MCF 10A (cell line): ENCODE results near the gene HERC4. TPM values are rescaled to one million over a fixed set of nuclear protein-coding genes. Genes with fewer than 3 reads are reported as not detected.

Source experiments
- BruUV-seq: library from RNA; stranded (reverse); fragments of 400-500 nt; replicated peaks from 2 replicates; lab custom pipeline; 2021; lab: Mats Ljungman, UMichigan
- CTCF ChIA-PET: fragments of 300-600 bp; sonication (Branson Sonifier 250); formaldehyde crosslinking; extraction: SDS; loops from one replicate; lab custom pipeline; 2021; ENCODE audit warnings: antibody characterized with exemption, inconsistent platforms; lab: Yijun Ruan, JAX
- POLR2A ChIA-PET: fragments of 300-600, 350-650 bp; sonication (Branson Sonifier 250); formaldehyde crosslinking; extraction: SDS; loops from one replicate; lab custom pipeline; 2020; ENCODE audit warnings: antibody characterized with exemption, inconsistent platforms; lab: Yijun Ruan, JAX
- DNase-seq: peaks from one replicate; pipeline ENCODE4 v3.0.0-alpha.2; 2018; ENCODE audit not compliant: unreplicated experiment
- H3K27ac Mint-ChIP-seq: one replicate; pipeline ENCODE4 v1.8.0; 2022; ENCODE audit warnings: mild to moderate bottlenecking, low read depth, mixed read lengths; ENCODE audit not compliant: unreplicated experiment
- H3K27me3 Mint-ChIP-seq: one replicate; pipeline ENCODE4 v1.8.0; 2022; ENCODE audit warnings: mixed read lengths; ENCODE audit not compliant: insufficient read depth, unreplicated experiment
- H3K36me3 Mint-ChIP-seq: one replicate; pipeline ENCODE4 v1.8.0; 2022; ENCODE audit warnings: mild to moderate bottlenecking, moderate library complexity, mixed read lengths; ENCODE audit not compliant: insufficient read depth, unreplicated experiment
- H3K4me1 Mint-ChIP-seq: one replicate; pipeline ENCODE4 v1.8.0; 2022; ENCODE audit warnings: mixed read lengths; ENCODE audit not compliant: insufficient read depth, unreplicated experiment
- H3K4me3 Mint-ChIP-seq: one replicate; pipeline ENCODE4 v1.8.0; 2022; ENCODE audit warnings: mild to moderate bottlenecking, moderate library complexity, mixed read lengths; ENCODE audit not compliant: unreplicated experiment
- H3K9me3 Mint-ChIP-seq: one replicate; pipeline ENCODE4 v1.8.0; 2022; ENCODE audit warnings: mixed read lengths; ENCODE audit not compliant: unreplicated experiment
- CTCF ChIP-seq: fragments of 200-600 bp; IDR thresholded peaks from one replicate; pipeline ENCODE4 v1.8.0; 2022; ENCODE audit warnings: antibody characterized with exemption, mild to moderate bottlenecking; ENCODE audit not compliant: unreplicated experiment
- intact Hi-C: fragments of 100-400 bp; cut with micrococcal nuclease; formaldehyde crosslinking; loops from 2 replicates; pipeline ENCODE4 v1.14.1; 2022
- total RNA-seq: library from RNA; stranded (reverse); gene quantifications from 2 replicates; pipeline ENCODE4 v1.2.3, GENCODE V29; 2022

HERC4 gene
- total RNA-seq, 1 experiment from 2014 or later = 57.5 TPM

GRCh38 chr10:67955614-67956013 is 119.5 kb downstream of the HERC4 start:
- Mint-ChIP-seq H3K27me3 (no peaks in the 10 kb centered on the region), H3K27ac (no peak overlapping the region), H3K9me3 (no peaks in the 10 kb centered on the region), H3K36me3 (peaks cover 56% of the 10 kb centered on the region), H3K4me3 (no peak overlapping the region), H3K4me1 (no peaks in the 10 kb centered on the region)
- CTCF ChIA-PET = interaction anchor here (1.3 kb wide), 1 partner anchor 199 kb away, joined by 5 read pairs; no protein-coding TSS in a partner anchor
- POLR2A ChIA-PET = no interaction called here
- no peak for TF ChIP-seq CTCF
- BruUV-seq = no TSS peak
- intact Hi-C loops = no loop called here
- DNase-seq = no peak

- ChIA-PET POLR2A (interaction anchor here (1.3 kb wide), 1 partner anchor 10 kb away, joined by 5 read pairs; no protein-coding TSS in a partner anchor), CTCF (no interaction called here)
- DNase-seq = no peak
- no peaks in the 10 kb centered on the region for H3K4me1 Mint-ChIP-seq
- no peaks in the 10 kb centered on the region for H3K27me3 Mint-ChIP-seq
- H3K9me3 Mint-ChIP-seq = peaks cover 8% of the 10 kb centered on the region
- no peak overlapping the region for H3K27ac Mint-ChIP-seq
- H3K4me3 Mint-ChIP-seq = no peak overlapping the region
- H3K36me3 Mint-ChIP-seq = peaks cover 69% of the 10 kb centered on the region
- intact Hi-C loops = no loop called here
- no TSS peak for BruUV-seq
- no peak for TF ChIP-seq CTCF
Observed at GRCh38 chr10:67943917-67944316, 131.2 kb downstream of the HERC4 start.

- intact Hi-C loops = no loop called here
- Mint-ChIP-seq H3K4me1 (no peaks in the 10 kb centered on the region), H3K36me3 (peaks cover 80% of the 10 kb centered on the region), H3K4me3 (no peak overlapping the region), H3K9me3 (no peaks in the 10 kb centered on the region), H3K27ac (no peak overlapping the region), H3K27me3 (no peaks in the 10 kb centered on the region)
- ChIA-PET POLR2A (no interaction called here), CTCF (interaction anchor here (0.7 kb wide), 1 partner anchor 20 kb away, joined by 3 read pairs; no protein-coding TSS in a partner anchor)
- no peak for DNase-seq
- no peak for TF ChIP-seq CTCF
- no TSS peak for BruUV-seq
Observed at GRCh38 chr10:67936416-67936815, 138.7 kb downstream of the HERC4 start.

- CTCF ChIA-PET = interaction anchor here (0.6 kb wide), 1 partner anchor 279 kb away, joined by 3 read pairs; no protein-coding TSS in a partner anchor
- Mint-ChIP-seq H3K9me3 (no peaks in the 10 kb centered on the region), H3K27ac (no peak overlapping the region), H3K36me3 (peaks cover 85% of the 10 kb centered on the region), H3K4me3 (no peak overlapping the region), H3K27me3 (no peaks in the 10 kb centered on the region), H3K4me1 (no peaks in the 10 kb centered on the region)
- no peak for DNase-seq
- BruUV-seq = no TSS peak
- TF ChIP-seq CTCF = no peak
- POLR2A ChIA-PET = interaction anchor here (0.6 kb wide), 1 partner anchor 48 kb away, joined by 3 read pairs; no protein-coding TSS in a partner anchor
- intact Hi-C loops = no loop called here
Observed at GRCh38 chr10:67935223-67935622, 139.9 kb downstream of the HERC4 start.
